Activated B cell treated with CpG ODN at 0.5 μM for 24 hours (primary cell): ENCODE measurements around the gene CA12. TPM values are rescaled to one million over a fixed set of nuclear protein-coding genes. Genes with fewer than 3 reads are reported as not detected.

Experiments used
- ATAC-seq: fragments of 200-7000 bp; cut with Tn5 transposase; one replicate; pipeline ENCODE4 v1.10.0; 2021; ENCODE audit warnings: low read depth, mild to moderate bottlenecking, moderate library complexity
- CTCF ChIA-PET: fragments of 350-600 bp; sonication (Branson Sonifier 250); formaldehyde crosslinking; loops from one replicate; lab custom pipeline; 2021; ENCODE audit warnings: antibody characterized with exemption; lab: Charles Lee
- POLR2A ChIA-PET: fragments of 350-600 bp; sonication (Branson Sonifier 250); formaldehyde crosslinking; loops from one replicate; lab custom pipeline; 2021; ENCODE audit warnings: antibody characterized with exemption; lab: Charles Lee
- DNase-seq: peaks from one replicate; pipeline ENCODE4 v3.0.0; 2022
- H3K27ac Mint-ChIP-seq: one replicate; pipeline ENCODE4 v1.8.0; 2020; ENCODE audit warnings: mixed read lengths
- H3K27me3 Mint-ChIP-seq: one replicate; pipeline ENCODE4 v1.8.0; 2021; ENCODE audit warnings: mixed read lengths
- H3K36me3 Mint-ChIP-seq: one replicate; pipeline ENCODE4 v1.8.0; 2021; ENCODE audit warnings: low read depth, mixed read lengths
- H3K4me1 Mint-ChIP-seq: one replicate; pipeline ENCODE4 v1.8.0; 2021; ENCODE audit warnings: mixed read lengths
- H3K4me3 Mint-ChIP-seq: one replicate; pipeline ENCODE4 v1.8.0; 2020; ENCODE audit warnings: mild to moderate bottlenecking, mixed read lengths
- H3K9me3 Mint-ChIP-seq: one replicate; pipeline ENCODE4 v1.8.0; 2020; ENCODE audit warnings: mixed read lengths
- intact Hi-C: fragments of 100-400 bp; cut with micrococcal nuclease; formaldehyde crosslinking; loops from one replicate; pipeline ENCODE4 v1.15.1; 2024
- total RNA-seq: library from RNA; stranded (reverse); gene quantifications from 2 replicates; pipeline ENCODE4 v1.2.3, GENCODE V29; 2022
- TF ChIP-seq, protein P1 (sequence below): fragments of 200-600 bp; IDR thresholded peaks from one replicate; pipeline ENCODE4 v1.8.0; 2022; ENCODE audit warnings: antibody characterized with exemption, mild to moderate bottlenecking

Gene CA12
- total RNA-seq, 1 donor from 2014 or later: not detected

GRCh38 chr15:63396152-63396928 lies 14.7 kb upstream of the CA12 start:
- peaks cover 11% of the 10 kb centered on the region for H3K27me3 Mint-ChIP-seq
- ATAC-seq: no peak
- CTCF ChIA-PET: no interaction called here

GRCh38 chr15:63395730-63396151 lies 14.1 kb upstream of the CA12 start:
- Mint-ChIP-seq H3K4me1 (no peaks in the 10 kb centered on the region), H3K36me3 (no peaks in the 10 kb centered on the region), H3K27me3 (peaks cover 11% of the 10 kb centered on the region), H3K27ac (no peak overlapping the region), H3K9me3 (no peaks in the 10 kb centered on the region), H3K4me3 (no peak overlapping the region)
- TF ChIP-seq, protein P1, sequence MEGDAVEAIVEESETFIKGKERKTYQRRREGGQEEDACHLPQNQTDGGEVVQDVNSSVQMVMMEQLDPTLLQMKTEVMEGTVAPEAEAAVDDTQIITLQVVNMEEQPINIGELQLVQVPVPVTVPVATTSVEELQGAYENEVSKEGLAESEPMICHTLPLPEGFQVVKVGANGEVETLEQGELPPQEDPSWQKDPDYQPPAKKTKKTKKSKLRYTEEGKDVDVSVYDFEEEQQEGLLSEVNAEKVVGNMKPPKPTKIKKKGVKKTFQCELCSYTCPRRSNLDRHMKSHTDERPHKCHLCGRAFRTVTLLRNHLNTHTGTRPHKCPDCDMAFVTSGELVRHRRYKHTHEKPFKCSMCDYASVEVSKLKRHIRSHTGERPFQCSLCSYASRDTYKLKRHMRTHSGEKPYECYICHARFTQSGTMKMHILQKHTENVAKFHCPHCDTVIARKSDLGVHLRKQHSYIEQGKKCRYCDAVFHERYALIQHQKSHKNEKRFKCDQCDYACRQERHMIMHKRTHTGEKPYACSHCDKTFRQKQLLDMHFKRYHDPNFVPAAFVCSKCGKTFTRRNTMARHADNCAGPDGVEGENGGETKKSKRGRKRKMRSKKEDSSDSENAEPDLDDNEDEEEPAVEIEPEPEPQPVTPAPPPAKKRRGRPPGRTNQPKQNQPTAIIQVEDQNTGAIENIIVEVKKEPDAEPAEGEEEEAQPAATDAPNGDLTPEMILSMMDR: no peak
- DNase-seq (no peak), ATAC-seq (no peak)
- CTCF ChIA-PET: no interaction called here
- POLR2A ChIA-PET: no interaction called here
- intact Hi-C loops: no loop called here

More at GRCh38 chr15:63396152-63396928, 14.7 kb upstream of the CA12 start:
- intact Hi-C loops: no loop called here
- H3K9me3 Mint-ChIP-seq: no peaks in the 10 kb centered on the region
- H3K4me3 Mint-ChIP-seq: no peak overlapping the region
- no peaks in the 10 kb centered on the region for H3K36me3 Mint-ChIP-seq
- H3K27ac Mint-ChIP-seq: no peak overlapping the region
- POLR2A ChIA-PET: no interaction called here
- no peak for DNase-seq
- TF ChIP-seq, protein P1: no peak
- no peaks in the 10 kb centered on the region for H3K4me1 Mint-ChIP-seq

GRCh38 chr15:63392361-63393009 lies 10.8 kb upstream of the CA12 start:
- ATAC-seq: no peak
- H3K36me3 Mint-ChIP-seq: no peaks in the 10 kb centered on the region
- DNase-seq: no peak
- ChIA-PET POLR2A (no interaction called here), CTCF (no interaction called here)
- no peaks in the 10 kb centered on the region for H3K9me3 Mint-ChIP-seq
- no peak overlapping the region for H3K27ac Mint-ChIP-seq
- no peak overlapping the region for H3K4me3 Mint-ChIP-seq
- peaks cover 13% of the 10 kb centered on the region for H3K27me3 Mint-ChIP-seq
- TF ChIP-seq, protein P1: no peak
- no peaks in the 10 kb centered on the region for H3K4me1 Mint-ChIP-seq
- intact Hi-C loops: no loop called here

GRCh38 chr15:63391669-63392360 lies 10.2 kb upstream of the CA12 start:
- ChIA-PET POLR2A (no interaction called here), CTCF (no interaction called here)
- Mint-ChIP-seq H3K4me1 (no peaks in the 10 kb centered on the region), H3K9me3 (no peaks in the 10 kb centered on the region), H3K36me3 (no peaks in the 10 kb centered on the region), H3K27me3 (peaks cover 13% of the 10 kb centered on the region), H3K27ac (no peak overlapping the region), H3K4me3 (no peak overlapping the region)
- TF ChIP-seq, protein P1: no peak
- DNase-seq (no peak), ATAC-seq (no peak)
- intact Hi-C loops: no loop called here

DNA sequence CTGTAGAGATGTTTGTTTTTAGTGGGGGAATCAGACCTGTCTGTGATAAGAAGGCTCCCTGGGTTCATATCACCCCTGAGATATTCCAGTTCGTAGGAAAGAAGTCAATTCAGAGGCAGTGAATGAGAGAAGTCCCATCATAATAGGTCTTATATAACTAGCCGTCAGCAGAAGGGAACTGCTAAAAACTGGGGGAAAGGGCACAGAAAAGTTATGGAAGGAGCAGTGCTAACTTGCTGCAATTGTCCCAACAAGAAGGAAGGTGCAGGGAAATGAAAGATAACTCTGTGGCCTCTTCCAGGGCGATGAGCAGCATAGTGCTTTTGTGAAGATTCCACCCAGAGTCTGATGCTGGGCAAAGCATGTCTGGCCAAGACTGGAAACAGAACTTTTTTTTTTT lies 9.0 kb upstream of the CA12 start:
- no peaks in the 10 kb centered on the region for H3K36me3 Mint-ChIP-seq
- POLR2A ChIA-PET: no interaction called here

More for the DNA sequence above, 9.0 kb upstream of the CA12 start:
- TF ChIP-seq, protein P1: no peak
- Mint-ChIP-seq H3K4me1 (no peaks in the 10 kb centered on the region), H3K9me3 (no peaks in the 10 kb centered on the region), H3K27ac (no peak overlapping the region), H3K27me3 (peaks cover 12% of the 10 kb centered on the region), H3K4me3 (no peak overlapping the region)
- ATAC-seq (no peak), DNase-seq (no peak)
- CTCF ChIA-PET: no interaction called here
- intact Hi-C loops: no loop called here
